Left lung (tissue), 10 donors: ENCODE measurements around the gene MXRA7. TPM values are rescaled to one million over a fixed set of nuclear protein-coding genes. Genes with fewer than 3 reads are reported as not detected.
A peak's percentile ranks its signal among the peaks of the same experiment; 100 is the strongest.
"Not testable (repeated sequence)": the region's sequence is repeated elsewhere in the genome, so short reads cannot be mapped to it uniquely, and the experiment has no call there.

Experiments used
- ATAC-seq: fragments of 200-7000 bp; cut with Tn5 transposase; one replicate; pipeline ENCODE4 v1.9.1; 2020; ENCODE audit warnings: moderate library complexity
- DNase-seq, 4 donors: peaks; one replicate each; pipeline ENCODE4 v3.0.0-alpha.2; 2013 to 2020
- H3K27ac ChIP-seq, 2 donors: fragments of 200-600 bp; sonication (generic) in 1 of 2; one replicate each; pipeline versions ENCODE4 v1.5.0 to v1.8.0; 2020 to 2021
- H3K27me3 ChIP-seq, 2 donors: fragments of 200-600 bp; sonication (generic) in 1 of 2; one replicate each; pipeline versions ENCODE4 v1.5.0 to v1.8.0; 2020 to 2021
- H3K36me3 ChIP-seq, 2 donors: fragments of 200-600 bp; sonication (generic) in 1 of 2; one replicate each; pipeline versions ENCODE4 v1.5.0 to v1.8.0; 2020 to 2021
- H3K4me1 ChIP-seq, 2 donors: fragments of 200-600 bp; one replicate each; pipeline ENCODE4 v1.8.0; 2021
- H3K4me3 ChIP-seq, 2 donors: fragments of 200-600 bp; sonication (generic) in 1 of 2; one replicate each; pipeline versions ENCODE4 v1.5.0 to v1.8.0; 2020 to 2021; ENCODE audit warnings: mild to moderate bottlenecking in 1 of 2
- H3K9me3 ChIP-seq, 2 donors: fragments of 200-600 bp; sonication (generic) in 1 of 2; one replicate each; pipeline versions ENCODE4 v1.5.0 to v1.8.0; 2020 to 2021
- CTCF ChIP-seq, 2 donors: fragments of 200-600 bp; sonication (generic) in 1 of 2; IDR thresholded peaks; one replicate each; pipeline versions ENCODE4 v1.5.0 to v1.8.0; 2021; ENCODE audit warnings: antibody characterized with exemption in 2 of 2
- intact Hi-C, 2 donors: fragments of 100-400 bp; cut with DNase I; formaldehyde crosslinking; loops; one replicate each; pipeline versions ENCODE4 v1.11.2 to v1.14.2; 2022
- polyA plus RNA-seq, 6 donors: library from polyadenylated mRNA; unstranded; fragments of 120-200 nt; gene quantifications; one replicate each; pipeline ENCODE4 v1.2.1, GENCODE V29; 2013; ENCODE audit not compliant: insufficient read length in 6 of 6
- total RNA-seq, 2 donors: library from RNA; stranded (reverse); fragmentation: NEBNext Ultra II Directional; extraction: Animal tissue kit (Norgen Biotek cat#: 25700); gene quantifications; one replicate each; pipeline ENCODE4 v1.2.1, GENCODE V29; 2021
- donor health status: DM: no; HTN: yes; CAD: no.
- donor health status: DM: no; HTN: no; CAD: no.

MXRA7 gene
- total and polyA plus RNA-seq, 8 donors: 71.5 to 211 (median 88.2) TPM

DNA sequence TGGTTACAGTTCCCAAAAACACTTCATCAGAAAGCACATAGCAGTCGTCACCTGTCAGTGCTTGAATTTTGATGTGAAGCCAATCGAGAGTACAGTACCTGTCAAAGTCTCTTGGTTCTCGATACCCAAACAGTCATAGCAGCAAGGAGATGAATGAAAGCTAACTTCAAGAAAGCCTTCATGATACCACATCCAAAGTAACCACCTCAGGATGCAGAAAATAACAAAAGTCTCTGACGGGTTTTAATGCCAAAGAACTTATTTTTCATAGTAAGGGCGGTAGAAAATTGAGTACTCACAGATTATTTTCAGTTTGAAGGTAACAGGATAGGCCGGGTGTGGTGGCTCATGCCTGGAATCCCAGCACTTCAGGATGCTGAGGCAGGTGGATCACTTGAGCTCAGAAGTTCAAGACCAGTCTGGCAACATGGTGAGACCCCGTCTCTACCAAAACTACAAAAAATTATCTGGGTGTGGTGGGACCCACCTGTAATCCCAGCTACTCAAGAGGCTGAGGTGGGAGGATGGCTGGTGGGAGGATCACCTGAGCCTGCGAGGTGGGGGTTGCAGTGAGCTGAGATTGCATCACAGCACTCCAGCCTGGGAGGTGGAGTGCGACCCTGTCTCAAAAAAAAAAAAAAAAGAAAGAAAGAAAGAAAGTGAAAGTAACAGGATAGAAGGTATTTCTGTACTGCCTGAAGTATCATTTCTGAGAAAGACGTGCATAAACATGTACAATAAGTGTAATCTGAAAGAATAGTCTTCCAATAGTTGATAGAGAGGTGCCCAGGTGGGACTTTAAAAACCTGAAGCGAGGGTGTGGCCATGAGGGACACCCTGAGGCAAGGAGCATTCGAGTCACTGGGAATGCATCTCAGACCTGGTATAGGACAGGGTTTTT lies 42.5 kb upstream of the MXRA7 start:
- Histone ChIP-seq H3K27ac (no peak overlapping the region), H3K27me3 (no peaks in the 10 kb centered on the region), H3K9me3 (no peaks in the 10 kb centered on the region), H3K36me3 (peaks cover 0 to 66% of the 10 kb centered on the region in 2 donors), H3K4me1 (no peaks in the 10 kb centered on the region), H3K4me3 (no peak overlapping the region)
- intact Hi-C loops: no loop called here
- no peak for DNase-seq
- peak; percentile 27 for ATAC-seq
- TF ChIP-seq CTCF (IDR thresholded peaks at IDR 0.05): no peak

DNA sequence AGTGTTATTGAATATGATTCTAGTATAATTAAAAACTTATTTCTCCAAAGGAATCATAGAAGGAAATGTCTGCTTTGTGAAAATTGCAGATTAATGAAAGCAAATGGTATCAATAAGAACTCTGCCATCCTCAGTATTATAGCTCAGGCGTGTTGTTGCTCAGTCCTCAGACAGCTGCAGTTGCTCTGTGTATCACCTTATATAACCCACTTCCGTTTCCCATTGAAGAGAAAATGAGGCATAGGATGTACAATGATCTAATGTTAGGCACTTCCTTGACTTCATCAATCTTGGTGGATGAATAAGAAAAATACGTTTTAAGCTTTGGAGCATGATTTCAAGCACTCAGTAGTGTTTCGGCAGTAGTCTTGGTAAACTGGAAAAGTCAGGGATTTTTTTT lies 41.2 kb upstream of the MXRA7 start:
- intact Hi-C loops: no loop called here
- Histone ChIP-seq H3K9me3 (no peaks in the 10 kb centered on the region), H3K4me3 (no peak overlapping the region), H3K36me3 (peaks cover 0 to 59% of the 10 kb centered on the region in 2 donors), H3K27ac (no peak overlapping the region), H3K4me1 (no peaks in the 10 kb centered on the region), H3K27me3 (no peaks in the 10 kb centered on the region)
- DNase-seq (no peak), ATAC-seq (peak; percentile 36)
- TF ChIP-seq CTCF (IDR thresholded peaks at IDR 0.05): no peak

DNA sequence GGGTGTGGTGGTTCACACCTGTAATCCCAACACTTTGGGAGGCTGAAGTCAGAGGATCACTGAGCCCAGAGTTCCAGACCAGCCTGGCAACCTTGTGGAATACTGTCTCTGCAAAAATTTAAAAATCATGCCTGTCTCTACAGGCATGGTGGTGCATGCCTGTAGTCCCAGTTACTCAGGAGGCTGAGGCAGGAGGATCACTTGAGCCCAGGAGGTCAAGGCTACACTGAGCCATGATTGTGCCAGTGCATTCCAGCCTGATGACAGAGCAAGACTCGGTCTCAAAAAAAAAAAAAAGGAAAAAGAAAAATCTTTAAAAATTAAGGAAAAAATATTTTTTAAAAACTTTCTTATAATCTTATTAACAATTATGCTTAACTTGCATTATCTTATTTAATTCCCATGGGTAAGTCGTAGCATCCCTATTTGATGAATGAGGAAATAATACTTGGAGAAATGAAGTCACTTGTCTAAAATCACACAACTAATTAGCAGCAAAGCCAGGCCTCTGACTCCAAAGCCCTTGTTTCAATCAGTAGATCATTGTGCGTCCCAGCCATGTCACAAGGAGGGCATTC lies 40.7 kb upstream of the MXRA7 start:
- no peaks in the 10 kb centered on the region for H3K9me3 ChIP-seq
- TF ChIP-seq CTCF (IDR thresholded peaks at IDR 0.05): no peak
- no peak overlapping the region for H3K4me3 ChIP-seq
- no peaks in the 10 kb centered on the region for H3K27me3 ChIP-seq
- intact Hi-C loops: no loop called here
- H3K27ac ChIP-seq: no peak overlapping the region
- no peak for ATAC-seq
- H3K4me1 ChIP-seq: no peaks in the 10 kb centered on the region
- H3K36me3 ChIP-seq: peaks cover 0 to 59% of the 10 kb centered on the region in 2 donors
- no peak for DNase-seq

DNA sequence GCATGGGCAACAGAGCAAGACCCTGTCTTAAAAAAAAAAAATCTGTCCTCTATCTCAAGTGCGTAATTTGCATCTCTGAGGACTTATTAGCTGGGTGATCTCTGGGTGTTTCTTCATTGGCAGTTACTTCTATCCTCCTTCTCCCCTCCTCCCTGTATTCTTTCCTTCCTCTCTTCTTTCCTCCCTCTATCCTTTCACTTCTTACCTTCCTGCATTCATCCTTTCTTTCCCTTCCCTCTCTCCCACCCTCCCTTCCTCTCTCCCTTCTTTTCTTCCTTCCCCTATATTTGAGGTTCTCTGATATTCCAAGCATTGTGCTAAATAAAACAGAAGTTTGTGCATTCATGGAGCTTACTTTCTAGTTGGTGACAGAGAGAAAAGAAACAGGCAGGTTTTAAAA lies 37.9 kb upstream of the MXRA7 start:
- Histone ChIP-seq H3K9me3 (no peaks in the 10 kb centered on the region), H3K36me3 (peaks cover 0 to 64% of the 10 kb centered on the region in 2 donors), H3K27ac (no peak overlapping the region), H3K4me3 (no peak overlapping the region), H3K4me1 (no peaks in the 10 kb centered on the region), H3K27me3 (no peaks in the 10 kb centered on the region)
- ATAC-seq: no peak
- intact Hi-C loops: no loop called here
- DNase-seq: no peak
- no peak for TF ChIP-seq CTCF (IDR thresholded peaks at IDR 0.05)

- Histone ChIP-seq H3K27me3 (no peaks in the 10 kb centered on the region), H3K9me3 (no peaks in the 10 kb centered on the region), H3K4me1 (no peaks in the 10 kb centered on the region), H3K36me3 (peaks cover 0 to 66% of the 10 kb centered on the region in 2 donors), H3K27ac (no peak overlapping the region), H3K4me3 (no peak overlapping the region)
- intact Hi-C loops: no loop called here
- ATAC-seq: no peak
- no peak for DNase-seq
- no peak for TF ChIP-seq CTCF (IDR thresholded peaks at IDR 0.05)
Measured at GRCh38 chr17:76747716-76748363, 37.1 kb upstream of the MXRA7 start.

- H3K27me3 ChIP-seq, intact Hi-C loops, H3K27ac ChIP-seq, H3K4me3 ChIP-seq, H3K9me3 ChIP-seq, ATAC-seq, H3K4me1 ChIP-seq, DNase-seq: not testable (repeated sequence)
- H3K36me3 ChIP-seq: peaks cover 0 to 80% of the 10 kb centered on the region in 2 donors
Measured at GRCh38 chr17:76745785-76746184, 35.0 kb upstream of the MXRA7 start.
